ENCODE measurements around the gene LASP1. TPM values are rescaled to one million over a fixed set of nuclear protein-coding genes. Genes with fewer than 3 reads are reported as not detected.

The LASP1 gene
- total and polyA plus RNA-seq, 2 of the 4 experiments (the other 2 are of a cell fraction) = 79.8 to 262 TPM

GRCh38 chr17:38922538-38923297 is 52.9 kb downstream of the LASP1 start:
- no peak overlapping the region for H3K4me2 ChIP-seq (ENCODE audit: low read depth, low read length)
- no peak overlapping the region for H3K18ac ChIP-seq (ENCODE audit: low read depth, low read length)
- peaks cover 9% of the 10 kb centered on the region for H3K9me1 ChIP-seq (ENCODE audit: insufficient read depth, low read length)
- no peaks in the 10 kb centered on the region for H3K27me3 ChIP-seq (ENCODE audit: control insufficient read depth, insufficient read depth, low read length)
- H2AFZ ChIP-seq (replicated peaks; ENCODE audit: low read length, poor library complexity) = peak overlapping the region; percentile 78
- H4K8ac ChIP-seq (ENCODE audit: low read depth in 2 of 2, low read length in 2 of 2) = peak overlapping the region in 1 of 2 experiments; percentile 22; a peak in 1 of 4 replicates
- H3K23ac ChIP-seq (ENCODE audit: low read depth, low read length) = peak overlapping the region; percentile 53; the same call in 1 of the 2 replicates
- in situ Hi-C loops (cut with MboI; ENCODE audit: low sequenced_read_pairs) = no loop called here
- H2BK15ac ChIP-seq (ENCODE audit: low read depth, low read length) = no peak overlapping the region
- ChIA-PET POLR2A (ENCODE audit: unreplicated experiment) (no interaction called here), CTCF (interaction anchor here (1.0 to 1.4 kb wide), 2 partner anchors 60 to 230 kb away, joined by 3 to 5 read pairs; no protein-coding TSS in a partner anchor)
- DNase-seq = peak; percentile 69
- H3K9me3 ChIP-seq (ENCODE audit: control insufficient read depth, insufficient read depth, low read length) = no peaks in the 10 kb centered on the region
- H3K9ac ChIP-seq (ENCODE audit: low read depth, low read length) = no peak overlapping the region
- H3K56ac ChIP-seq (ENCODE audit: extremely low read depth, insufficient read depth, low read length) = no peak overlapping the region
- H3K14ac ChIP-seq (replicated peaks; ENCODE audit: low read depth, low read length) = 0 out of 2 replicates have a peak overlapping the region, but pooled peaks have one; percentile 63
- peaks cover 33% of the 10 kb centered on the region for H3K36me3 ChIP-seq (ENCODE audit: control insufficient read depth, insufficient read depth, low read length)
- peak overlapping the region; percentile 29 for H3K4ac ChIP-seq (ENCODE audit: low read depth, low read length)
- no peak overlapping the region for H3K4me3 ChIP-seq (ENCODE audit: insufficient read depth, low read depth, low read length)
- TF ChIP-seq CTCF (conservative IDR thresholded peaks at IDR 0.05; ENCODE audit: low read depth, low read length) = no peak
- TF ChIP-seq RAD21 (IDR thresholded peaks at IDR 0.05; ENCODE audit: low read length) = no peak
- no peak for TF ChIP-seq POLR2A (IDR thresholded peaks at IDR 0.05; ENCODE audit: low read depth, low read length)
- TF ChIP-seq MAZ (IDR thresholded peaks at IDR 0.05; ENCODE audit: borderline replicate concordance, low read depth, low read length) = no peak
- TF ChIP-seq ELK1 (IDR thresholded peaks at IDR 0.05; ENCODE audit: borderline replicate concordance, low read depth, low read length) = no peak
- no peak for TF ChIP-seq CHD1 (IDR thresholded peaks at IDR 0.05; ENCODE audit: low read depth, low read length)
- no peak for TF ChIP-seq RFX5 (IDR thresholded peaks at IDR 0.05; ENCODE audit: low read depth, low read length)
- TF ChIP-seq BHLHE40 (IDR thresholded peaks at IDR 0.05; ENCODE audit: low read depth, low read length) = no peak
- no peak for TF ChIP-seq MXI1 (IDR thresholded peaks at IDR 0.05; ENCODE audit: borderline replicate concordance, low read depth, low read length)
- H4K5ac ChIP-seq (ENCODE audit: low read depth, low read length) = no peak overlapping the region
- H4K91ac ChIP-seq (ENCODE audit: insufficient read depth, low read depth, low read length) = no peak overlapping the region
- BruUV-seq (replicated peaks) = no TSS peak
- peak overlapping the region; percentile 0; the same call in 1 of the 2 replicates for H3K27ac ChIP-seq (ENCODE audit: insufficient read depth, low read length)
- peak overlapping the region; percentile 66; the same call in 1 of the 2 replicates for H2BK20ac ChIP-seq (ENCODE audit: low read depth, low read length)
- peak overlapping the region; percentile 68 for H2AK9ac ChIP-seq (replicated peaks; ENCODE audit: low read depth, low read length, poor library complexity)
- no peak overlapping the region for H2BK120ac ChIP-seq (ENCODE audit: low read depth, low read length)
- peaks cover 31% of the 10 kb centered on the region for H4K20me1 ChIP-seq (ENCODE audit: insufficient read depth, low read length)
- peaks cover 6 to 58% of the 10 kb centered on the region in 2 experiments; a peak in 2 of 4 replicates for H3K79me1 ChIP-seq (ENCODE audit: low read depth in 1 of 2, low read length in 2 of 2)
- H2AK5ac ChIP-seq (ENCODE audit: low read depth, low read length) = 0 out of 2 replicates have a peak overlapping the region, but pooled peaks have one; percentile 22
- peak overlapping the region; percentile 22 for H2BK5ac ChIP-seq (ENCODE audit: low read depth, low read length, poor library complexity, severe bottlenecking)
- peaks cover 19% of the 10 kb centered on the region for H3K4me1 ChIP-seq (ENCODE audit: control insufficient read depth, insufficient read depth, low read length)
- intact Hi-C loops (cut with micrococcal nuclease) = no loop called here
- peak; percentile 27 for ATAC-seq (ENCODE audit: low read depth)
- WGBS, 2 experiments (ENCODE audit: extremely low coverage in 2 of 2, insufficient read length in 1 of 2) = 67% methylated on average over 3 of the region's 6 CpGs; no CpG with 5 or more reads in 1 of the 2 experiments
- dilution Hi-C loops (cut with HindIII; ENCODE audit: low sequenced_read_pairs, unreplicated experiment) = no loop called here

All from IMR-90 (cell line).